Kidney epithelial cell (primary cell): ENCODE measurements around the gene VMP1. TPM values are rescaled to one million over a fixed set of nuclear protein-coding genes. Genes with fewer than 3 reads are reported as not detected.

Experiments
- DNase-seq: peaks from one replicate; pipeline ENCODE4 v3.0.0-alpha.2; 2010; ENCODE audit warnings: low read depth
- H3K27me3 ChIP-seq: 2 replicates; pipeline ENCODE4 v1.6.0; 2011; ENCODE audit warnings: low read length; ENCODE audit not compliant: control insufficient read depth, insufficient read depth
- H3K36me3 ChIP-seq: 2 replicates; pipeline ENCODE4 v1.5.1; 2011; ENCODE audit warnings: low read length; ENCODE audit not compliant: control insufficient read depth, insufficient read depth
- H3K4me3 ChIP-seq: 2 replicates; pipeline ENCODE4 v1.5.1; 2011; ENCODE audit warnings: low read depth, mild to moderate bottlenecking, control low read depth, low read length
- CTCF ChIP-seq: IDR thresholded peaks from 2 replicates; pipeline ENCODE4 v1.5.1; 2011; ENCODE audit warnings: mild to moderate bottlenecking, moderate library complexity, low read length, control low read depth, inconsistent platforms; ENCODE audit not compliant: insufficient read depth, poor library complexity, severe bottlenecking
- total RNA-seq: library from RNA; depleted of rRNA; stranded (reverse); fragments of >200 nt; gene quantifications from 2 replicates; pipeline ENCODE4 v1.2.3, GENCODE V29; 2015

VMP1 gene
- total RNA-seq, 1 donor from 2014 or later = 224 TPM

GRCh38 chr17:59688008-59688407 lies 19.4 kb upstream of the VMP1 start:
- DNase-seq = no peak

GRCh38 chr17:59688496-59688895 lies 19.0 kb upstream of the VMP1 start:
- H3K27me3 ChIP-seq = no peaks in the 10 kb centered on the region
- no peak for TF ChIP-seq CTCF
- peaks cover 5% of the 10 kb centered on the region for H3K36me3 ChIP-seq
- no peak for DNase-seq
- H3K4me3 ChIP-seq = no peak overlapping the region

More at GRCh38 chr17:59688008-59688407, 19.4 kb upstream of the VMP1 start:
- Histone ChIP-seq H3K36me3 (peaks cover 6% of the 10 kb centered on the region), H3K4me3 (no peak overlapping the region), H3K27me3 (no peaks in the 10 kb centered on the region)
- TF ChIP-seq CTCF = no peak

GRCh38 chr17:59693582-59693981 lies 13.9 kb upstream of the VMP1 start:
- no peak for DNase-seq
- no peak overlapping the region for H3K4me3 ChIP-seq
- no peak for TF ChIP-seq CTCF
- H3K27me3 ChIP-seq = no peaks in the 10 kb centered on the region
- H3K36me3 ChIP-seq = peaks cover 4% of the 10 kb centered on the region

GRCh38 chr17:59694344-59694743 lies 13.1 kb upstream of the VMP1 start:
- TF ChIP-seq CTCF = no peak
- peaks cover 4% of the 10 kb centered on the region for H3K36me3 ChIP-seq
- H3K27me3 ChIP-seq = no peaks in the 10 kb centered on the region
- H3K4me3 ChIP-seq = no peak overlapping the region
- no peak for DNase-seq

- H3K36me3 ChIP-seq = peaks cover 4% of the 10 kb centered on the region
- H3K27me3 ChIP-seq = no peaks in the 10 kb centered on the region
- no peak overlapping the region for H3K4me3 ChIP-seq
- TF ChIP-seq CTCF = no peak
- DNase-seq = no peak
These were observed 11.3 kb upstream of the VMP1 start for GRCh38 chr17:59695945-59696681.

GRCh38 chr17:59696682-59697277 lies 10.7 kb upstream of the VMP1 start:
- Histone ChIP-seq H3K4me3 (no peak overlapping the region), H3K27me3 (no peaks in the 10 kb centered on the region), H3K36me3 (peaks cover 4% of the 10 kb centered on the region)
- TF ChIP-seq CTCF = no peak
- no peak for DNase-seq
